GM13977 (cell line): ENCODE results near the gene SLC30A2.

ENCODE experiments used
- DNase-seq: peaks from one replicate; pipeline ENCODE4 v3.0.0; 2012; ENCODE audit warnings: low spot score
- in situ Hi-C: fragments of 300-500 bp; cut with MboI; formaldehyde crosslinking; loops from one replicate; pipeline ENCODE4 v1.12.0; 2022; ENCODE audit warnings: low sequenced_read_pairs, low pct_unique_long_range_greater_than_20kb, mixed read lengths, inconsistent platforms; ENCODE audit not compliant: unreplicated experiment
- TF ChIP-seq, protein P1 (sequence below): IDR thresholded peaks from 2 replicates; pipeline ENCODE4 v1.5.1; 2012; ENCODE audit warnings: mild to moderate bottlenecking, control low read depth; ENCODE audit not compliant: insufficient read depth; ENCODE audit errors: extremely low read depth, missing control alignments

SLC30A2 gene

DNA sequence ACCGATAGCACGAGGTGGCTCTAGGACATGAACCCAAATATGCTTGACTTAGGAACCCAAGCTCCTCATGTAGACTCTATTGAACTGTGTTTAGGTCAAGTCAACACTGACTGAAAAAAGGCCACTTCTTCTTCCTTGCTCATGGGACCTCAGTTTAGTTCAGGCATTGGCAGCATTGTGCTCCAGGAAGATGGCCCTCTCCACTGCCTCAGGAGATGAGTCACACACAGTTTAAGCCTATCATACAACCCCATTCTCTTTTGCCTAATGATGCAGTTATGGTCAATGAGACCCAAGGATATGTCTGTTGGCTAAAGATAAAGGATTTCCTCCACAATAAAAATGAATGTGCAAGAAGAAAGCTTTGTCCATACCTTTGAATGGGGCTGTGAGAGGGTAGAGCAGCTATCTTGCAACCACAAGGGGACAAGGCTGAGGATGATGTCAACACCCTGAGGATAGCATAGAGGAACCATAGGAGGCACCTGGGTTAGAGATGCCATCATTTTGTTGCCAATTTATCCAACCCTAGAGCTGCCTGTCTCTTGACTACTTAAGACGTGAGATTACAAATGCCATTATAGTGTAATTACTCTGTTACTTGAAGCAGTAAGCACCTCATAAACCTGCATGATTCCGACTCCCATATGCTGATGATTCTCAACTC lies 24.5 kb upstream of the SLC30A2 start:
- in situ Hi-C loops: no loop called here
- DNase-seq: no peak
- TF ChIP-seq, protein P1, sequence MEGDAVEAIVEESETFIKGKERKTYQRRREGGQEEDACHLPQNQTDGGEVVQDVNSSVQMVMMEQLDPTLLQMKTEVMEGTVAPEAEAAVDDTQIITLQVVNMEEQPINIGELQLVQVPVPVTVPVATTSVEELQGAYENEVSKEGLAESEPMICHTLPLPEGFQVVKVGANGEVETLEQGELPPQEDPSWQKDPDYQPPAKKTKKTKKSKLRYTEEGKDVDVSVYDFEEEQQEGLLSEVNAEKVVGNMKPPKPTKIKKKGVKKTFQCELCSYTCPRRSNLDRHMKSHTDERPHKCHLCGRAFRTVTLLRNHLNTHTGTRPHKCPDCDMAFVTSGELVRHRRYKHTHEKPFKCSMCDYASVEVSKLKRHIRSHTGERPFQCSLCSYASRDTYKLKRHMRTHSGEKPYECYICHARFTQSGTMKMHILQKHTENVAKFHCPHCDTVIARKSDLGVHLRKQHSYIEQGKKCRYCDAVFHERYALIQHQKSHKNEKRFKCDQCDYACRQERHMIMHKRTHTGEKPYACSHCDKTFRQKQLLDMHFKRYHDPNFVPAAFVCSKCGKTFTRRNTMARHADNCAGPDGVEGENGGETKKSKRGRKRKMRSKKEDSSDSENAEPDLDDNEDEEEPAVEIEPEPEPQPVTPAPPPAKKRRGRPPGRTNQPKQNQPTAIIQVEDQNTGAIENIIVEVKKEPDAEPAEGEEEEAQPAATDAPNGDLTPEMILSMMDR: no peak

DNA sequence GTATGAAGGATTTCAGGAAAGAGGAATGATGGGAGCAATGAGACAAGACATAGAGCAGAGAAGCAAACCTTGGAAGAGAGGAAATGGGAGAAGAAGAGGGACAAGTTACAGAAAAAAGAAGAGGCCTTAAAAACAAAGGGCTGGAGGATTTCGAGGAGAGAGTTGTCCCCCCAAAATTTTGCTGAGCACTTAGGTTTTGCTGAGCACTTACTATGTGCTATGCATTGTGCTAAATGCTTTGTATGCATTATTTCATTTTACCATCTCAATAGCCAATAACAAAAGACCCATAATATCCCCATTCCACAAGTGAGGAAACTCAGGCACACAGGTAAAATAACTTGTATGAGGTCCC lies 24.0 kb upstream of the SLC30A2 start:
- TF ChIP-seq, protein P1: no peak
- in situ Hi-C loops: no loop called here
- DNase-seq: no peak

GRCh38 chr1:26067432-26067911 lies 21.6 kb upstream of the SLC30A2 start, which contains the start of gene TRIM63:
Gene TRIM63, minus strand, starts transcription at chr1:26067630. Its CDS starts 136 bp downstream, at chr1:26067494.
- DNase-seq: no peak
- TF ChIP-seq, protein P1: no peak
- in situ Hi-C loops: no loop called here

DNA sequence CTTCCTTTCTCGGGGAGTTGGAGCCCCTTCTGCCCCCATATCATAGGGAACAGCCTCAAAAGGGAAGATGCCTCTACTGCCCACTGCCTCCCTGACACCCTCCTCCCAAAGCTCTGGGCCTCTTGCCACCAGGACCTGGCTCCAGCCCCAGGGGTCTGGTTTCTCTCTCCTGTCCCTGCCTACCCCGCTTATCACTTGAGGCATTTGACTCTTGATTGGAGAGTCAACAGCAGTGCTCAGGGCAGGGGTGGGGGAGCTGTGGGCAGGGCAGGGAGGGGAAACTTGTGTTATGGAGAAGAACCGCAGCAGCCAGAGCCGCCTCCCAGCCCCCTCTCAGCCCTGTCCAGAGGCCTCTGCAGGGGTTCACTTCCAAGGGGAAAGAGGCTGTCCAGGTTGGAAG lies 20.9 kb upstream of the SLC30A2 start:
- in situ Hi-C loops: no loop called here
- no peak for DNase-seq
- TF ChIP-seq, protein P1: no peak

DNA sequence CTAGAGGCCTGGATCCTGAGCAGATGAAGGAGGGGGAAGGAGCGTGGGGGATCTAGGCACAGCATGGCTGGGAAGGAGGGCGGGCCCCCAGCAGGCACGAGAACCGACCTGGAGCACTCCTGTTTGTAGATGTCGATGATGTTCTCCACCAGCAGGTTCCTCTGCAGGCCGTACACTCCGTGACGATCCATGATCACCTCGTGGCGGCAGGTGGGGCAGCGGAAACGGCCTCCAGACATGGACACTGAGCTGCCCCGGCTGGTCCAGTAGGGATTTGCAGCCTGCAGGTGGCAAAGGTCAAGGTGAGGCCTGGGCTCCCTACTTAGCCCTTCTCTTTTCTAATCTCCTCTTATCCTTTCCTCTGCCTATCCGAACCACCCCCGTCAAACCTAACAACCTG lies 20.2 kb upstream of the SLC30A2 start:
- in situ Hi-C loops: no loop called here
- TF ChIP-seq, protein P1: no peak
- no peak for DNase-seq

DNA sequence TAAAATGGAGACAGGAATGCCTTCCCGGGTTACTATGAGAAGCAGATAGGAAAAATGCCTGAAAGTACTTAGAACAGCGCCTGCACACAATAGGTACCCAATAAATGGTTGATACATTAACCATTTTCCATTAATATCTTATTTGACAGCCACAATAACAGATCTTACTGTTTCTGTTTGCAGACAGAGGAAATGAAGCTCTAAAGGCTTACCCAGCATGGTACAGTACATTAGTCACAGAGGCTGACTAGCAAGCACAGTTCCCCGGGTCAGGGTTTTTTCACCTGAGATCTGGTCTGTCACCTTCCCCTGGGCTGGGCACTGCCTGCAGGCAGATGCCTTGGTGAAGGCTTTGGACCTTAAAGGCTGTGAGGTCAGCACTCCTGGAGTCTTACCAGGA lies 18.6 kb upstream of the SLC30A2 start:
- TF ChIP-seq, protein P1: no peak
- DNase-seq: no peak
- in situ Hi-C loops: no loop called here
